ENCODE data around the gene RBM20.
"Not testable (repeated sequence)": the region's sequence is repeated elsewhere in the genome, so short reads cannot be mapped to it uniquely, and the experiment has no call there.

RBM20 gene

GRCh38 chr10:110625951-110626855 lies 17.9 kb upstream of the RBM20 start:
- no peak for DNase-seq

- DNase-seq: no peak
Measured at GRCh38 chr10:110628161-110628560, 16.0 kb upstream of the RBM20 start.

GRCh38 chr10:110629680-110630191 lies 14.4 kb upstream of the RBM20 start:
- no peak for DNase-seq

GRCh38 chr10:110631934-110632333 lies 12.2 kb upstream of the RBM20 start:
- DNase-seq: no peak

GRCh38 chr10:110632591-110633215 lies 11.4 kb upstream of the RBM20 start:
- DNase-seq: no peak

GRCh38 chr10:110634527-110635209 lies 9.5 kb upstream of the RBM20 start:
- no peak for DNase-seq

GRCh38 chr10:110636572-110636931 lies 7.6 kb upstream of the RBM20 start:
- DNase-seq: no peak

GRCh38 chr10:110636932-110637557 lies 7.1 kb upstream of the RBM20 start:
- no peak for DNase-seq

GRCh38 chr10:110637558-110638053 lies 6.5 kb upstream of the RBM20 start:
- no peak for DNase-seq

- DNase-seq: no peak
Measured at GRCh38 chr10:110638319-110638718, 5.8 kb upstream of the RBM20 start.

GRCh38 chr10:110639046-110639445 lies 5.1 kb upstream of the RBM20 start:
- DNase-seq: not testable (repeated sequence)

- not testable (repeated sequence) for DNase-seq
Measured at GRCh38 chr10:110639858-110640257, 4.3 kb upstream of the RBM20 start.

GRCh38 chr10:110641256-110641655 lies 2.9 kb upstream of the RBM20 start:
- DNase-seq: peak; percentile 63

- DNase-seq: no peak
Measured at GRCh38 chr10:110642204-110643034, 1.7 kb upstream of the RBM20 start.

- DNase-seq: peak; percentile 60
Measured at GRCh38 chr10:110643035-110643652, 992 bp upstream of the RBM20 start.

- DNase-seq: no peak
Measured at GRCh38 chr10:110644598-110645462, 694 bp downstream of the RBM20 start.

- no peak for DNase-seq
Measured at GRCh38 chr10:110646417-110647135, 2.4 kb downstream of the RBM20 start.

- no peak for DNase-seq
Measured at GRCh38 chr10:110647136-110647430, 2.9 kb downstream of the RBM20 start.

- DNase-seq: no peak
Measured at GRCh38 chr10:110648692-110649346, 4.7 kb downstream of the RBM20 start.

Measured in activated CD8-positive, alpha-beta memory T cell treated with anti-CD3 and anti-CD28 coated beads, Interleukin-2, amount 50 U/mL, for 48 hours (primary cell).